A673 (cell line): Measurements from ENCODE around the gene CACNA2D1. TPM values are rescaled to one million over a fixed set of nuclear protein-coding genes. Genes with fewer than 3 reads are reported as not detected.

ENCODE experiments used
- BruUV-seq: library from RNA; stranded (reverse); fragments of 400-500 nt; replicated peaks from 2 replicates; lab custom pipeline; 2021; lab: Mats Ljungman, UMichigan
- CTCF ChIA-PET: fragments of 300-600 bp; sonication (Branson Sonifier 250); formaldehyde crosslinking; loops from one replicate; lab custom pipeline; 2022; ENCODE audit warnings: antibody characterized with exemption; lab: Charles Lee
- POLR2A ChIA-PET: fragments of 300-600 bp; sonication (Branson Sonifier 250); formaldehyde crosslinking; loops from one replicate; lab custom pipeline; 2022; ENCODE audit warnings: antibody characterized with exemption; ENCODE audit not compliant: low non-redundant PET; lab: Charles Lee
- DNase-seq: peaks from one replicate; pipeline ENCODE4 v3.0.0-alpha.2; 2015; ENCODE audit warnings: low spot score
- H3K27ac ChIP-seq: fragments of 200-600 bp; sonication (generic); 2 replicates; pipeline ENCODE4 v1.5.1; 2016; ENCODE audit warnings: mixed run types, low read depth, mild to moderate bottlenecking, mixed read lengths, antibody characterized with exemption, low read length; ENCODE audit not compliant: poor library complexity, severe bottlenecking
- H3K27me3 ChIP-seq: fragments of 200-600 bp; sonication (generic); replicated peaks from 2 replicates; pipeline ENCODE4 v1.6.1; 2017; ENCODE audit warnings: mixed run types, low read depth, mild to moderate bottlenecking, mixed read lengths, antibody characterized with exemption, low read length; ENCODE audit not compliant: insufficient read depth, poor library complexity
- H3K36me3 ChIP-seq: fragments of 200-600 bp; sonication (generic); 2 replicates; pipeline ENCODE4 v1.6.1; 2016; ENCODE audit warnings: mixed run types, mild to moderate bottlenecking, mixed read lengths, antibody characterized with exemption, low read length; ENCODE audit not compliant: insufficient read depth, poor library complexity, severe bottlenecking
- H3K4me1 ChIP-seq: fragments of 200-600 bp; sonication (generic); 2 replicates; pipeline ENCODE4 v1.6.1; 2017; ENCODE audit warnings: mixed run types, mild to moderate bottlenecking, mixed read lengths, antibody characterized with exemption, low read length; ENCODE audit not compliant: insufficient read depth, poor library complexity, severe bottlenecking
- H3K4me3 ChIP-seq: fragments of 200-600 bp; sonication (generic); 2 replicates; pipeline ENCODE4 v1.5.1; 2016; ENCODE audit warnings: low read depth, mixed run types, mild to moderate bottlenecking, mixed read lengths, low read length; ENCODE audit not compliant: poor library complexity, severe bottlenecking
- H3K9me3 ChIP-seq: fragments of 200-600 bp; sonication (generic); 2 replicates; pipeline ENCODE4 v1.6.1; 2016; ENCODE audit warnings: mixed run types, low read depth, mild to moderate bottlenecking, mixed read lengths, antibody characterized with exemption, low read length; ENCODE audit not compliant: poor library complexity, severe bottlenecking
- CTCF ChIP-seq: fragments of 300-800, 200-600 bp; sonication (generic); conservative IDR thresholded peaks from 2 replicates; pipeline ENCODE4 v1.5.1; 2017; ENCODE audit warnings: low read depth, mild to moderate bottlenecking, antibody characterized with exemption, low read length, moderate library complexity, mixed read lengths
- EZH2 ChIP-seq: fragments of 200-600 bp; sonication (generic); IDR thresholded peaks from 2 replicates; pipeline ENCODE4 v1.6.1; 2017; ENCODE audit warnings: borderline replicate concordance, low read depth, mild to moderate bottlenecking, mixed read lengths, antibody characterized with exemption, low read length; ENCODE audit not compliant: poor library complexity, severe bottlenecking
- intact Hi-C: fragments of 100-400 bp; cut with micrococcal nuclease; formaldehyde crosslinking; loops from one replicate; pipeline ENCODE4 v1.10.0; 2022; ENCODE audit not compliant: unreplicated experiment
- total RNA-seq: library from RNA; stranded (reverse); gene quantifications from 2 replicates; pipeline ENCODE4 v1.2.3, GENCODE V29; 2021

The CACNA2D1 gene
- total RNA-seq, 1 experiment from 2014 or later = 49.1 TPM

GRCh38 chr7:82275342-82275741 lies 168.2 kb downstream of the CACNA2D1 start:
- DNase-seq = no peak
- no peak for TF ChIP-seq EZH2
- no peak for TF ChIP-seq CTCF
- Histone ChIP-seq H3K36me3 (no peaks in the 10 kb centered on the region), H3K4me3 (no peak overlapping the region), H3K4me1 (no peaks in the 10 kb centered on the region), H3K27ac (no peak overlapping the region), H3K9me3 (no peaks in the 10 kb centered on the region), H3K27me3 (no peaks in the 10 kb centered on the region)
- no TSS peak for BruUV-seq
- intact Hi-C loops = no loop called here
- POLR2A ChIA-PET = no interaction called here
- CTCF ChIA-PET = no interaction called here

DNA sequence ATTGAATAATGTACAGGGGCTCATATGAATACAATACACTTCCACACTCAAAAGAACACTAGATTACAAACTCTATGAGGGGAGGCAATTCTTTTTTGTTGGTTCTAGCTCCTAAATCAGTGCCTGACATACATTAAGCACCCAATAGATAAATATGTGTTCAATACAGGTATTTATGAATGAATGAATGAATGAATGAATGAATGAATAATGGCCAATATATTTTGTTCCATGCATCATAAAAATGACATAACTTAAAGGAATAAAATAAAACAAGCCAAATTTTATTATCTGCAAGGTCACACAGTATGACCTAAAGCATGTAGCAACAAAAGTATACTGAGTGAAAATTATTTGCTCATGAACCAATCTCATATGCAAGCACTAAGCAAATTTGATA lies 168.9 kb downstream of the CACNA2D1 start:
- DNase-seq = no peak
- ChIA-PET POLR2A (no interaction called here), CTCF (no interaction called here)
- no peaks in the 10 kb centered on the region for H3K4me1 ChIP-seq
- H3K36me3 ChIP-seq = no peaks in the 10 kb centered on the region
- no peak overlapping the region for H3K27ac ChIP-seq
- no peak for TF ChIP-seq EZH2
- no peak for TF ChIP-seq CTCF
- no peak overlapping the region for H3K4me3 ChIP-seq
- no peaks in the 10 kb centered on the region for H3K27me3 ChIP-seq
- H3K9me3 ChIP-seq = no peaks in the 10 kb centered on the region
- BruUV-seq = no TSS peak
- intact Hi-C loops = no loop called here

DNA sequence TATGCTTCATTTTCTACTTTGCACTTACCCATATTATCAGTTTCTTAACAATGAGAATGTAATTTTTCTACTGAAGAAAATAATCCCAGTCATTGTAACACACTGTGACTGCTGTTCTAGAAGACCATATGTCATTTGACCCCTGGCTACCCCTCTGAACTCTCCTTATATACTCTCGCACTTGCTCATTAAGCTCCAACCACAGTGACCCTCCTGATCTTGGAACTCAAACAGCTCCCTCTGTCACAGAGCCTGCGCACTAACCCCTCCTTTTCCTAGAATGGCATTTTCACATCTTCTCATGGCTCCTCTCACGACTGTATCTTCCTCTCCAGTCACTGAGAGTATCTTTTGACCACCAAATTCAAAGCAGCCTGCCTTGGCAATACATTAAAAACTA lies 169.7 kb downstream of the CACNA2D1 start:
- H3K9me3 ChIP-seq = no peaks in the 10 kb centered on the region
- DNase-seq = no peak
- no peak for TF ChIP-seq EZH2
- TF ChIP-seq CTCF = no peak
- CTCF ChIA-PET = no interaction called here
- H3K4me3 ChIP-seq = no peak overlapping the region
- POLR2A ChIA-PET = no interaction called here
- H3K4me1 ChIP-seq = peaks cover 7% of the 10 kb centered on the region
- no TSS peak for BruUV-seq
- no peaks in the 10 kb centered on the region for H3K27me3 ChIP-seq
- no peaks in the 10 kb centered on the region for H3K36me3 ChIP-seq
- no peak overlapping the region for H3K27ac ChIP-seq
- intact Hi-C loops = no loop called here
